GM12801 (cell line): ENCODE measurements around the gene PEX14.

Source experiments
- TF ChIP-seq, protein P1 (sequence below): IDR thresholded peaks from one replicate; pipeline ENCODE4 v1.5.1; 2011; ENCODE audit warnings: control low read depth; ENCODE audit not compliant: insufficient read length; ENCODE audit errors: extremely low read depth

Gene PEX14

DNA sequence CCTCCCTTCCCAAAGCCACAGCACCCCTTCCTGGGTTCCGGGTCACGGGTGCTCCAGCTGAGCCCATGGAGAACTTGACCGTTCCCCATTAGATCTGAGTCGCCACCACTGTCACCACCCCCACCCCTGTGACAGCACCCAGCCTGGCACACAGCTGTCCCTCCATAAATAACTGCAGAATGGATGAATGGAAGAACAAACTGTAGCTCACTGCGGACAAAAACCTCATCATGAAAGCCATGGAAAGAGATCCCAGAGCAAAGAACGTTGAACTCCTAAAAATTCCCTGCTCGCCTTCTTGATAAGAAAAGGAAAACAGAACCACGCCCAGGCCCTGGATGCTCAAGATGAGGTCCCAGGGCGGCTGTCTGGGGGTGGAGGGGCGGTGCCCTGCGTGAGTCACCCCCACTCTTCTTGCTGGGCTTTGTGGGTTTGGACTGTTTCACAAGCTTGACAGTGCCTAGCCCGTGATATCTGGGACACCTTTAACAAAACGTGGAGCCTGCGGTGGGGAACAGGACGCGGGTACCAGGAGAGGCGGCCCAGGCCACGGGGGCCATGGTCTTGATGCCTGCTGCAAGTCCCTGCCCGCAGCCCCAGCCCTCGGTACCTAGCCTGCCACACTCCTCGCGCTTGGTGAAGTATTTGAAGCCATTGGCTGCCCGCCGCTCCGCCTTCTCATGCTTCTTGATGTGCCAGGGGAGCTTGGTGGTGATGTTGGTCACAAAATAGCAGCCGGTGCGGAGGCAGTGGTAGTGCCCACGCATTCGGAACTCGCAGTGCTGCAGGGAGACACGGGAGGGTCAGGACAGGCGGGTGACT is 169.8 kb downstream of the PEX14 start:
- TF ChIP-seq, protein P1, sequence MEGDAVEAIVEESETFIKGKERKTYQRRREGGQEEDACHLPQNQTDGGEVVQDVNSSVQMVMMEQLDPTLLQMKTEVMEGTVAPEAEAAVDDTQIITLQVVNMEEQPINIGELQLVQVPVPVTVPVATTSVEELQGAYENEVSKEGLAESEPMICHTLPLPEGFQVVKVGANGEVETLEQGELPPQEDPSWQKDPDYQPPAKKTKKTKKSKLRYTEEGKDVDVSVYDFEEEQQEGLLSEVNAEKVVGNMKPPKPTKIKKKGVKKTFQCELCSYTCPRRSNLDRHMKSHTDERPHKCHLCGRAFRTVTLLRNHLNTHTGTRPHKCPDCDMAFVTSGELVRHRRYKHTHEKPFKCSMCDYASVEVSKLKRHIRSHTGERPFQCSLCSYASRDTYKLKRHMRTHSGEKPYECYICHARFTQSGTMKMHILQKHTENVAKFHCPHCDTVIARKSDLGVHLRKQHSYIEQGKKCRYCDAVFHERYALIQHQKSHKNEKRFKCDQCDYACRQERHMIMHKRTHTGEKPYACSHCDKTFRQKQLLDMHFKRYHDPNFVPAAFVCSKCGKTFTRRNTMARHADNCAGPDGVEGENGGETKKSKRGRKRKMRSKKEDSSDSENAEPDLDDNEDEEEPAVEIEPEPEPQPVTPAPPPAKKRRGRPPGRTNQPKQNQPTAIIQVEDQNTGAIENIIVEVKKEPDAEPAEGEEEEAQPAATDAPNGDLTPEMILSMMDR, result no peak

DNA sequence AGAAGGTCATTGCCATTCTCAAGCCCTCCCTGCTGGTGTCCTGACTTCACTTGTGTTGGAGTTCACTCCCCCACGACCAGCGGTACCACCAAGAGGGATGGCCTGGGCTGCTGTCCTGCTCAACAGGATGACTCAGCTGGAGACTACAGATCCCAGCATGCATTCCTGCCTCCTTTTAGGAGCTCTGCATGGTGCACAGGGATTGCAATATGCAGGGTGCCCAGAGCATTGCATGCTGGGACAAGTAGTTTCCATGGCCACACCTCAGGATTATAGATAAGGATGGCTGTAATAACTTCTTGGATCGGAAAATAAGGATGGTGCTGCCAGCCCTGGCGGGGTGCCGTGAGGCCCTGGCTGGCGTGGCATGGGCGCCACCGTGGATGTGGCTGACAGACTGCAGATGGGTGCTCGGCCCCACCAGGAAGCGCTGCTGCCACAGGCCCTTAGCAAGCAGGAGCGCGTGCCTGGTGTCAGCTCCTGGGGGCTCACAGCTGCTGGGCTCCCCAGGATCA is 171.7 kb downstream of the PEX14 start:
- TF ChIP-seq, protein P1, result no peak

DNA sequence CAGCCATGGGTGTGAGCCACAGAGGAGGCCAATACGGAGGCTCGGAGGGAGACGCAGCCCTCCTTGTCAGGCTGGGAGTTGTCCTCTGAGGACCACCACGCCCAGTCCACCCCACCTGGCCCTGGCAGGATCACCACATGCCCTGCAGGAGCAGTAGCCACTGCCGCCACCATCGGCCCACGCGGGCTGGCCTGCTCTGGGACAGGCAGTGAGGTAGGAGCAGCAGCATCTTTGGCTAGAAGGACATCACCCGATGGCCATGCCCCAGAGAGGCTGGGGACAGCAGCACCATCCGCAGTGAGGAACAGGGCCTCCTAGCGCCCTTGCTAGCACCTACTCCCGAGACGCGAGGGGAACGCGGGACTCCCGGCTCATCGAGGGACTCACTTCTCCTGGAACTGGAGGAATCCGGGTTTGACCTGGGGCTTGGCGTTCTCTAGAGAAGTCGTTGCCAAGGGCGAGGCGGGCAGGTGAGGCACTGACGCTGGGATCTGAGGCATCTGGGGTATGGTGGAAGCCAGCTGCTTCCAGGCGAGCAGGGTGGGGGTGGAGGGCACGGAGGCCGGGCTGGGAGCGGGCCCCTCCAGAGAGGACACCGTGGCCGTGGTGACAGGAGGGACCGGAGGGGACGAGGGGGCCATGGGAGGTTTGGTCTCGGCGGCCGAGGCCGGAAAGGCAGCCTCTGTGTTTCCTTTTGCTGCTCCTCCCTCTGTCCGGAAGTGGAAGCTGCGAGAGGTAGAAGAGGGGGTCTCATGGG is 172.8 kb downstream of the PEX14 start:
- TF ChIP-seq, protein P1, result no peak

DNA sequence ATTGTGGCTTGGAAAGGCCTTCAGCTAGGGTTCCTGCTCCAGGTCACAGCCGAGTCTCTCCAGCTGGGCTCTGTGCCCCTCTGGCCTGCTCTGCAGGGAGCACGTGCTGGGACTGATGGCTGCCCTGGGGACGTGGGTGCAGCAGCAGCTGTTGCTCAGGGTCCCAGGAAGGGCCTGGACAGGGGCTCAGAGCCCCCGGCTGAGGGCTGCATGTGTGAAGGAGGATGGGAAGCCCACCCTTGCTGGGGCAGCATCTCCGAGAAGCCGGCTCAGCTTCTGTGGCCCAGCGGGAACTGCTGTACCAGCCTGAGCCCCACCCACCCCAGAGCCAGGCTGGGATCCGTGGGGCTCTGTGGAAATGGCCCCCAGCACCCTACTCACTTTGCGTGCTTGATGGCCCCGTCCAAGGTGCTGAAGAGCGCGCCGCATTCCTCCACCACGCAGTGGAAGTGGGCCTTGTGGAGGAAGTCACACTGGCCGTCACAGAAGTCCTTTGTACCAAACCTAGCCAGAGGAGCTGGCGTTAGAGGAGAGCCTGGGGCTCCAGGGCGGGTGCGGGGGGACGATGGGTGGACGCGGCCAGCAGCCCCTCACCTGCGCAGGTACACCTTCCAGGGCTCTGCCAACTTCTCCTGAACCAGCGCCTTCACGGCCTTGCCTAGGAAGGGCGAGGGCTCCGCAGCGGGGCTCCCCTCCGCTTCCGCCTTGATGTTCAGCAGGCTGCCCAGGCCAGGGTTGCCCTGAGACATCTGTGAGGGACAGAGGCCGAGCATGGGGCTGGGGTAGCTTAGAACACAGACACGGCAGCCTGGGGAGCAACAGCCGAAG is 174.2 kb downstream of the PEX14 start:
- TF ChIP-seq, protein P1, result no peak

DNA sequence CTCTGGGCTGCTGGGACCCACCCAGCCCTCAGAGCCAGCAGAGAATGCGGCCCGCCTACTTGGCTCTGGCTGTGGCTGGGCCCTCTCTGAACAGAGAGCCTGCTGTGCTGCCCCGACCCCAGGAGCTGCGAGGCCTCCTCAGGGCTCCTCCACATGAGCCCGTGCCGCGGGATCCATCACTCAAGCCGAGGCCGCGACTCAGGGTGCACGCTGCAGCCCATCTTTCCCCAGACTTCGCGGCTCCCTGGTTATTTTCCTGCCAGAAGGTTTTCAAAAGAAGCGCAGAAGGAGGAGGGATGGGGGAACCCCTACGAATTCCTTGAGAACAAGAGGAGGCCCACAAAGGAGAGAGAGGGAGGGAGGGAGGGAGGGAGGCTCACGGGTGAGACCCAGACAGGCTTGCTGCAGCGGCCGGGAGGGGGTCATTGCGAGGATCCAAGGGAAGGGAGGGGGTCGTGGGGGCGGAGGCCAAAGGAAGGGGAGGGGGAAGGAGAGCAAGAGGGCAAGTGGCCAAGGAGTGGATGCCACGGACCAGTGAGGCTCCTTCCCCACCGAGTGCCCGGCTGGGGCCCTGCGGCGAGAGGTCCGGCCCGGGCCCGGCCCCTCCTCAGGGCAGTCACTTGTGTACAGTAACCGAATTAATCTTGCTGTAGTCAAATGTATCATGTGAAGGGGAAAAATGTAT is 174.9 kb downstream of the PEX14 start:
- TF ChIP-seq, protein P1, result no peak

DNA sequence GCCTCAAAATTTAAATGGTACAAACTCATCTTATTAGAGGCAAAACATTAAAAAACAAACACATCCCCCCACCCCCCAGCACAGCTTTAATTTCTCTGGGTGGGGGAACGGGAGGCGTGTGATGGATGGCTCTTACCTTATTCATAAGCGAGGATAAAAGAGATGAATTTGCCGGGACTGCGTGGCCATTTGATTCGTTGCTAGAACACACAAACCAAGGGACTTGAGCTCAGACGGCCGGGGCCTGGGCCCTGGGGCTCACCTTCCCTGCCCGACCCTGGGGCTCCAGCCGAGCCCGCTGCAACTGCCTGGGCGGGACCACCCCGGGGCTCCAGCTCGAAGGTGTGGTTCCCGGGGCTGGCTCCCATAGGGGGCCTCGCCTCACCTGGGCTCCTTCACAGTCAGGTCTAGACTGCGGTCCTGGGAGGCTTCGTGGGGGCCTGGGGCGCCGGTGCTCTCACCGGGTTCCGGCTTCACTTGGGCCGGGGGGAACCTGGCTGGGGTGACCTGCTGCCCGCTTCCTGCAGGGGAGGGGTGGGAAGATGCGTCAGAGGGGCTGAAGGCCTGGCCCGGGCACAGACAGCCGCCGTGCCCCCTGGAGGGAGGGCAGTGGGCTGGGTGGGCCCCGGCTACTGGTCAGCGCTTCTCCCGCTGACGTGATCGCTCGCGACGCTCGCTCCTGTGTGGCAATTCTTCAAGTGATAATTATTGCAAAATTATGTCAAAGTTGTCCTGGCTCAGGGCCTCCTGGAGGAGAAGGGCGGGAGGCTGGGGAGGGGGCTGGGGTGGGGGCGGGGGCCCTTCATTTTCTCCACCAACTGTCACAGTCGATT is 176.0 kb downstream of the PEX14 start:
- TF ChIP-seq, protein P1, result no peak
